Astrocyte of the spinal cord (primary cell): ENCODE results near the gene SNRNP200.

Source experiments
- DNase-seq: peaks from one replicate; pipeline ENCODE4 v3.0.0; 2011; ENCODE audit warnings: low read depth, low spot score
- H3K4me3 ChIP-seq: 2 replicates; pipeline ENCODE4 v1.5.1; 2011; ENCODE audit warnings: low read depth, mild to moderate bottlenecking, low read length, moderate library complexity
- CTCF ChIP-seq: IDR thresholded peaks from 2 replicates; pipeline ENCODE4 v1.5.1; 2012; ENCODE audit warnings: low read depth, mild to moderate bottlenecking, low read length, inconsistent platforms
- in situ Hi-C: cut with HindIII; loops from 2 replicates; pipeline ENCODE4 v1.10.0; 2017; ENCODE audit warnings: low sequenced_read_pairs

SNRNP200 gene

GRCh38 chr2:96241900-96242611 lies 63.3 kb downstream of the SNRNP200 start:
- no peak overlapping the region for H3K4me3 ChIP-seq
- peak; percentile 54 for DNase-seq
- no peak for TF ChIP-seq CTCF
- in situ Hi-C loops: no loop called here

GRCh38 chr2:96241227-96241626 lies 64.1 kb downstream of the SNRNP200 start:
- H3K4me3 ChIP-seq: no peak overlapping the region
- in situ Hi-C loops: no loop called here
- DNase-seq: no peak
- no peak for TF ChIP-seq CTCF

- TF ChIP-seq CTCF: no peak
- in situ Hi-C loops: no loop called here
- DNase-seq: no peak
- H3K4me3 ChIP-seq: no peak overlapping the region
These were observed 64.9 kb downstream of the SNRNP200 start for GRCh38 chr2:96240341-96241038.

GRCh38 chr2:96239745-96240264 lies 65.5 kb downstream of the SNRNP200 start:
- in situ Hi-C loops: no loop called here
- no peak for TF ChIP-seq CTCF
- DNase-seq: no peak
- H3K4me3 ChIP-seq: no peak overlapping the region

- no peak overlapping the region for H3K4me3 ChIP-seq
- no peak for TF ChIP-seq CTCF
- in situ Hi-C loops: no loop called here
- DNase-seq: no peak
These were observed 66.3 kb downstream of the SNRNP200 start for GRCh38 chr2:96239091-96239490.

GRCh38 chr2:96238266-96238665 lies 67.1 kb downstream of the SNRNP200 start:
- DNase-seq: no peak
- in situ Hi-C loops: no loop called here
- no peak for TF ChIP-seq CTCF
- no peak overlapping the region for H3K4me3 ChIP-seq
